Mesendoderm (in vitro differentiated cells): Measurements from ENCODE around the gene CYB561D1.
A peak's percentile ranks its signal among the peaks of the same experiment; 100 is the strongest.

Source experiments
- DNase-seq: peaks from one replicate; pipeline ENCODE4 v3.0.0; 2013
- H2AK5ac ChIP-seq: 2 replicates; pipeline ENCODE4 v1.6.1; 2013; ENCODE audit warnings: low read length, inconsistent platforms
- H2BK120ac ChIP-seq: 2 replicates; pipeline ENCODE4 v1.6.1; 2013; ENCODE audit warnings: low read depth, mild to moderate bottlenecking, low read length, moderate library complexity, mixed read lengths
- H2BK15ac ChIP-seq: replicated peaks from 2 replicates; pipeline ENCODE4 v1.6.1; 2013; ENCODE audit warnings: low read depth, mild to moderate bottlenecking, moderate library complexity
- H2BK5ac ChIP-seq: 2 replicates; pipeline ENCODE4 v1.6.1; 2013; ENCODE audit warnings: low read length, inconsistent platforms
- H3K18ac ChIP-seq: 2 replicates; pipeline ENCODE4 v1.6.1; 2013; ENCODE audit warnings: mild to moderate bottlenecking, low read length, mixed read lengths
- H3K23ac ChIP-seq: one replicate; pipeline ENCODE4 v1.6.1; 2013; ENCODE audit warnings: low read length
- H3K27ac ChIP-seq: 2 replicates; pipeline ENCODE4 v1.5.1; 2013; ENCODE audit warnings: low read depth, mild to moderate bottlenecking, inconsistent platforms, low read length, moderate library complexity
- H3K27me3 ChIP-seq: 2 replicates; pipeline ENCODE4 v1.6.1; 2013; ENCODE audit warnings: low read length, control low read depth, mild to moderate bottlenecking, inconsistent platforms; ENCODE audit not compliant: insufficient read depth, poor library complexity
- H3K36me3 ChIP-seq: 2 replicates; pipeline ENCODE4 v1.6.1; 2013; ENCODE audit warnings: low read length, inconsistent platforms; ENCODE audit not compliant: control insufficient read depth, insufficient read depth
- H3K4ac ChIP-seq: one replicate; pipeline ENCODE4 v1.6.1; 2013; ENCODE audit warnings: low read depth, mild to moderate bottlenecking, low read length, moderate library complexity
- H3K4me1 ChIP-seq: 2 replicates; pipeline ENCODE4 v1.6.1; 2013; ENCODE audit warnings: low read depth, low read length, inconsistent platforms; ENCODE audit not compliant: control insufficient read depth
- H3K4me2 ChIP-seq: 2 replicates; pipeline ENCODE4 v1.6.1; 2013; ENCODE audit warnings: low read length
- H3K4me3 ChIP-seq: 2 replicates; pipeline ENCODE4 v1.5.1; 2013; ENCODE audit warnings: mild to moderate bottlenecking, low read length
- H3K56ac ChIP-seq: one replicate; pipeline ENCODE4 v1.6.1; 2013; ENCODE audit warnings: low read length
- H3K79me1 ChIP-seq: 2 replicates; pipeline ENCODE4 v1.6.1; 2013; ENCODE audit warnings: low read length, inconsistent platforms
- H3K79me2 ChIP-seq: 2 replicates; pipeline ENCODE4 v1.6.1; 2013; ENCODE audit warnings: mild to moderate bottlenecking, low read length; ENCODE audit not compliant: control insufficient read depth, insufficient read depth
- H3K9ac ChIP-seq: 2 replicates; pipeline ENCODE4 v1.6.1; 2013; ENCODE audit warnings: low read length, inconsistent platforms
- H4K5ac ChIP-seq: one replicate; pipeline ENCODE4 v1.6.1; 2013; ENCODE audit warnings: low read length
- H4K8ac ChIP-seq: one replicate; pipeline ENCODE4 v1.6.1; 2013; ENCODE audit warnings: low read depth, mild to moderate bottlenecking, control low read depth, low read length, moderate library complexity
- WGBS: extraction: QIAGEN DNeasy Blood & Tissue Kit; methylation state at CpG from one replicate; pipeline ENCODE4 v1.1.7; 2013; ENCODE audit warnings: low lambda C conversion rate, missing lambda C conversion rate; ENCODE audit not compliant: insufficient coverage; ENCODE audit errors: extremely low coverage; 5-methylcytosine and 5-hydroxymethylcytosine counted together

Gene CYB561D1

GRCh38 chr1:109499081-109499480 is 5.2 kb downstream of the CYB561D1 start:
- no CpG with 5 or more reads among the region's 7 CpGs for WGBS
- Histone ChIP-seq H3K56ac (no peak overlapping the region), H3K4me1 (peaks cover 2% of the 10 kb centered on the region), H3K4me2 (no peak overlapping the region), H3K4ac (no peak overlapping the region), H2BK120ac (no peak overlapping the region), H3K36me3 (no peaks in the 10 kb centered on the region), H3K79me2 (no peaks in the 10 kb centered on the region), H3K27ac (no peak overlapping the region), H3K18ac (no peak overlapping the region), H2BK5ac (no peak overlapping the region), H4K8ac (no peak overlapping the region), H3K27me3 (no peaks in the 10 kb centered on the region), H3K23ac (no peak overlapping the region), H3K79me1 (peaks cover 2% of the 10 kb centered on the region), H2BK15ac (no peak overlapping the region), H3K4me3 (no peak overlapping the region), H3K9ac (no peak overlapping the region), H2AK5ac (no peak overlapping the region), H4K5ac (no peak overlapping the region)
- no peak for DNase-seq

GRCh38 chr1:109499661-109500536 is 6.0 kb downstream of the CYB561D1 start:
- H3K27ac ChIP-seq: no peak overlapping the region
- H3K4me1 ChIP-seq: peaks cover 2% of the 10 kb centered on the region
- no peak overlapping the region for H2AK5ac ChIP-seq
- H2BK15ac ChIP-seq: no peak overlapping the region
- H3K4ac ChIP-seq: no peak overlapping the region
- no peak overlapping the region for H3K9ac ChIP-seq
- no peak overlapping the region for H3K4me3 ChIP-seq
- no peak overlapping the region for H3K18ac ChIP-seq
- no peaks in the 10 kb centered on the region for H3K27me3 ChIP-seq
- H3K79me1 ChIP-seq: peaks cover under 1% of the 10 kb centered on the region
- no peak overlapping the region for H2BK5ac ChIP-seq
- no peak overlapping the region for H2BK120ac ChIP-seq
- H3K23ac ChIP-seq: no peak overlapping the region
- DNase-seq: peak; percentile 81
- H3K4me2 ChIP-seq: no peak overlapping the region
- H4K8ac ChIP-seq: no peak overlapping the region
- WGBS: no CpG with 5 or more reads among the region's 4 CpGs
- H3K56ac ChIP-seq: no peak overlapping the region
- no peaks in the 10 kb centered on the region for H3K79me2 ChIP-seq
- no peak overlapping the region for H4K5ac ChIP-seq
- H3K36me3 ChIP-seq: no peaks in the 10 kb centered on the region

- Histone ChIP-seq H4K5ac (no peak overlapping the region), H3K4me2 (no peak overlapping the region), H3K18ac (no peak overlapping the region), H3K23ac (no peak overlapping the region), H3K79me2 (no peaks in the 10 kb centered on the region), H3K27me3 (no peaks in the 10 kb centered on the region), H3K4me3 (no peak overlapping the region), H2AK5ac (no peak overlapping the region), H3K79me1 (no peaks in the 10 kb centered on the region), H3K36me3 (no peaks in the 10 kb centered on the region), H4K8ac (no peak overlapping the region), H2BK5ac (no peak overlapping the region), H2BK15ac (no peak overlapping the region), H3K4ac (no peak overlapping the region), H3K9ac (no peak overlapping the region), H3K27ac (no peak overlapping the region), H3K56ac (no peak overlapping the region), H2BK120ac (no peak overlapping the region), H3K4me1 (peaks cover 2% of the 10 kb centered on the region)
- no peak for DNase-seq
- WGBS: no CpG with 5 or more reads among the region's 5 CpGs
Observed at GRCh38 chr1:109500941-109501381, 7.1 kb downstream of the CYB561D1 start.

- H3K23ac ChIP-seq: no peak overlapping the region
- DNase-seq: no peak
- H2BK15ac ChIP-seq: no peak overlapping the region
- no peak overlapping the region for H3K4me2 ChIP-seq
- H4K8ac ChIP-seq: no peak overlapping the region
- H2AK5ac ChIP-seq: no peak overlapping the region
- H2BK5ac ChIP-seq: no peak overlapping the region
- no peak overlapping the region for H3K27ac ChIP-seq
- H4K5ac ChIP-seq: no peak overlapping the region
- H3K79me1 ChIP-seq: no peaks in the 10 kb centered on the region
- H3K4ac ChIP-seq: no peak overlapping the region
- H3K79me2 ChIP-seq: no peaks in the 10 kb centered on the region
- no peaks in the 10 kb centered on the region for H3K27me3 ChIP-seq
- H2BK120ac ChIP-seq: no peak overlapping the region
- no peak overlapping the region for H3K18ac ChIP-seq
- no peaks in the 10 kb centered on the region for H3K36me3 ChIP-seq
- no peak overlapping the region for H3K4me3 ChIP-seq
- WGBS: no CpG with 5 or more reads among the region's 5 CpGs
- H3K9ac ChIP-seq: no peak overlapping the region
- peaks cover 2% of the 10 kb centered on the region for H3K4me1 ChIP-seq
- H3K56ac ChIP-seq: no peak overlapping the region
Observed at GRCh38 chr1:109501644-109502363, 7.9 kb downstream of the CYB561D1 start.

- no CpG with 5 or more reads among the region's 3 CpGs for WGBS
Observed at GRCh38 chr1:109502364-109502851, 8.5 kb downstream of the CYB561D1 start.

More at GRCh38 chr1:109502364-109502851, 8.5 kb downstream of the CYB561D1 start:
- Histone ChIP-seq H3K18ac (no peak overlapping the region), H3K36me3 (no peaks in the 10 kb centered on the region), H3K4me3 (no peak overlapping the region), H3K79me1 (no peaks in the 10 kb centered on the region), H4K8ac (no peak overlapping the region), H2BK5ac (no peak overlapping the region), H2BK15ac (no peak overlapping the region), H3K27ac (no peak overlapping the region), H3K56ac (no peak overlapping the region), H2AK5ac (no peak overlapping the region), H3K4me1 (peaks cover 2% of the 10 kb centered on the region), H3K27me3 (no peaks in the 10 kb centered on the region), H3K79me2 (no peaks in the 10 kb centered on the region), H2BK120ac (no peak overlapping the region), H3K23ac (no peak overlapping the region), H3K4me2 (no peak overlapping the region), H3K4ac (no peak overlapping the region), H4K5ac (no peak overlapping the region), H3K9ac (no peak overlapping the region)
- no peak for DNase-seq
